Measurements from ENCODE around the gene ZNF205.
A peak's percentile ranks its signal among the peaks of the same experiment; 100 is the strongest.
"Not testable (repeated sequence)": the region's sequence is repeated elsewhere in the genome, so short reads cannot be mapped to it uniquely, and the experiment has no call there.

The ZNF205 gene

DNA sequence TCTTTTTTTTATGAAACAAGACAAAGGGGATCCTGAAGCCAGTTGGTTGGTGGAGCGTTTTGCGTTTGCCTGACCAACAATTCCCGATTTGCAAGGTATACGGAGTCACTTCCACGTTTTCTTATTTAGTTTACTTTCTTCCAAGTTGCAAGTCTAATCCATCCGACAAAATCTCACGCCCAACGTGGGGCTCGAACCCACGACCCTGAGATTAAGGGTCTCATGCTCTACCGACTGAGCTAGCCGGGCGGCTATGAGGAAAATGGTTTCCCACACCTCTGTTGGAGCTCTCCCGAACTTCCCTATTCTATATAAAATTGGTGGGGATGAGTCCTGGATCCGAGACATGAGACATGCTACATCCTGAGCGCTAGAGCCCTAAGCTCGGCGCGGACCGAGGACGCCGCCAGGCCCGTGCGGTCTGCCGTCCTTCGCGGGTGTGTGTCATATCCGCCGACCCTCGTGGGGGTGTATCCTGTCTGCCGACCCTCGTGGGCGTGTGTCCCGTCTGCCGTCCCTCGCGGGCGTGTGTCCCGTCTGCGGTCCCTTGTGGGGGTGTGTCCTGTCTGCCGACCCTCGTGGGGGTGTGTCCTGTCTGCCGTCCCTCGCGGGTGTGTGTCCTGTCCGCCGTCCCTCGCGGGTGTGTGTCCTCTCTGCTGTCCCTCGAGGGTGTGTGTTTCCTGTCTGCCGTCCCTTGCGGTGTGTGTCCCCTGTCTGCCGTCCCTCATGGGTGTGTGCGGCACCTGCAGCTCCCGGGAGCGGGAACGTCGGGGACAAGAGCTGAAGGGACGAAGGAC, 45.0 kb downstream of the ZNF205 start:
- Mint-ChIP-seq H3K4me1 (peaks cover 29% of the 10 kb centered on the region), H3K4me3 (peak overlapping the region; percentile 90), H3K9me3 (peaks cover 6% of the 10 kb centered on the region), H3K27ac (peak overlapping the region; percentile 83), H3K36me3 (no peaks in the 10 kb centered on the region), H3K27me3 (peaks cover 1% of the 10 kb centered on the region)
- ATAC-seq: peak; percentile 4

DNA sequence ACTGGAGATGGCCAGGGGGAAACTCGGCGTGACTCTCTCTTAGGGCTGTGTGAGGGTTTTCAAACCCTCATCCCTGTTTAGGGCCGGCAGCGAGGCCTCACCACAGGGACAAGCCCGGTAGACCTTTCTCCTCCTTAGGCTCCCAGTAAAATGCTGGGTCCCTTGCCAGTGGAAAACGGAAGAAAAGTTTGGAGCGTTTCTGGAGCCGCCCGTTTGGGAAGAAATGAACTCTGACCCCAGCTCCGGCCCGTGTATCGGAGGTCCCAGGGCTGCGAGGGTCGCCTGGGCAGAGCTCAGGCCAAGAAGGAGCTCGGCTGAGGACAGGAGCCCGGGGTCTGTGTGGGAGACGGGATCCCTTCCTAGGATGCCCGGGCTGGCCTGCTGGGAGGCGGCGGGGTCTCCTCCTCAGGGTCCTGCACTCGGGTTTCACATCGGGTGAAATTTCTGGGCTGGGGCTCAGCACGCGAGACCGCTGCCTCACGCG, 45.7 kb downstream of the ZNF205 start:
- no peak for ATAC-seq
- H3K4me3 Mint-ChIP-seq: peak overlapping the region; percentile 90
- H3K4me1 Mint-ChIP-seq: peaks cover 24% of the 10 kb centered on the region
- peaks cover 8% of the 10 kb centered on the region for H3K27me3 Mint-ChIP-seq
- H3K27ac Mint-ChIP-seq: peak overlapping the region; percentile 83
- peaks cover 6% of the 10 kb centered on the region for H3K9me3 Mint-ChIP-seq
- no peaks in the 10 kb centered on the region for H3K36me3 Mint-ChIP-seq

DNA sequence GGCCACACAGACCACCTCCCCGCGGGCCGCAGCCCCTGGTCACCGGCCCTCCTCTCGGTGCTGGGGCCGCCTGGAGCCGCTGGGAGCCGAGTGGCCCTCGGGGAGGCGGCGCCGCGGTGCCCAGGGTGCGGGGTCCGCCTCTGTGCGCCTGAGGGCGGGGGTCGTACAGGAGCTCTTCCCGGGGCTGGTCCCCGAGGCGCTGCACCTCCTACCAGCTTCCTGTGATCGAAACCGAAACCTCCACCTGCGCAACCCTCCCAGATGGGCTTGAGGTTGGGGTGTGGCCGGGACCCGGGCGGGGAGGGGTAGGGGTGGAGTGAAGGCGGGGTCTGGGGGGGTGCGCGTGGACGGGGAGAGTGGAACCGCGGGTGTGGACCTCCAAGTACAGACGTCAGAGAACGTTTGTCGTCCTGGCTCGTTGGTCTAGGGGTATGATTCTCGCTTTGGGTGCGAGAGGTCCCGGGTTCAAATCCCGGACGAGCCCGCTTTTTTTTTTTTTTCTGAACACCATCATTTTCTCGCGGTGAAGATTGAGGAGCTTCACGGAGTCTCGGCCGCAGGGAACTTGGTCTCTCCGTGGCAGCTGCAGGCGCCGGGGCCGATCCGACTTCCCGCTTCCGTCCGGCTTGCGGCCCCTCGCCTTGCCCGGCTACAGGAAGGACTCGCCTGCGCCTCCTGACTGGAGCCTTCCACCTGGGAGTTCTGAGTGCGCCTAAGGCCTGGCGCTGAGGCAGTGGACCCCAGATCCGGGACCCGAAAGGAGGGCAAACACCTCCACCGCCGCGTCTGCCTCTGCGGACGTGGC, 46.3 kb downstream of the ZNF205 start:
- Mint-ChIP-seq H3K27me3 (peaks cover 11% of the 10 kb centered on the region), H3K27ac (peak overlapping the region; percentile 83), H3K36me3 (no peaks in the 10 kb centered on the region), H3K9me3 (peaks cover 6% of the 10 kb centered on the region), H3K4me3 (peak overlapping the region; percentile 90), H3K4me1 (peaks cover 24% of the 10 kb centered on the region)
- ATAC-seq: peak; percentile 92

GRCh38 chr16:3161235-3162018, 49.0 kb downstream of the ZNF205 start:
- Mint-ChIP-seq H3K36me3 (no peaks in the 10 kb centered on the region), H3K4me3 (no peak overlapping the region), H3K27me3 (peaks cover 18% of the 10 kb centered on the region), H3K9me3 (no peaks in the 10 kb centered on the region), H3K27ac (no peak overlapping the region), H3K4me1 (peaks cover 33% of the 10 kb centered on the region)
- ATAC-seq: no peak

- ATAC-seq: no peak
- Mint-ChIP-seq H3K9me3 (no peaks in the 10 kb centered on the region), H3K4me1 (peaks cover 17% of the 10 kb centered on the region), H3K27me3 (peaks cover 18% of the 10 kb centered on the region), H3K27ac (no peak overlapping the region), H3K36me3 (no peaks in the 10 kb centered on the region), H3K4me3 (no peak overlapping the region)
Observed at GRCh38 chr16:3164121-3164991, 52.0 kb downstream of the ZNF205 start.

GRCh38 chr16:3165111-3165822, 52.9 kb downstream of the ZNF205 start:
- ATAC-seq: no peak

DNA sequence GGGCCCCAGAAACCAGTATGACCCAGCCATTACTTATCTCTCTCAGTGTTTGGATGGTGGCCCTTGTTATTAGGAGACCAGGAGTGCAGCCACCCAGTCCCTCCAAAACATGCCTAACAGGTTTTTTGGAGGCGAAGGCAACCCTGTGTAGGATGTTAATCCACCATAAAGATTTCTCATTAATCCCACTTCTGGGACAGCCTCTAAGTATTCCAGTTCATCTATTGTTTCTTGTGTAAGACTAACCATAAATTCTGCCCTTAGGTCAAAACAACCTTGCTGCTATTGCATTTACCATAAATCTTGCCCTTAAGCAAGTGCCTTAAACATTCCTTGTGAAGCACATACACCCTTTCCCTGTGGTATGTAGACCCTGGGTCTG, 54.1 kb downstream of the ZNF205 start:
- H3K4me3 Mint-ChIP-seq: no peak overlapping the region
- peaks cover 39% of the 10 kb centered on the region for H3K27me3 Mint-ChIP-seq
- no peaks in the 10 kb centered on the region for H3K36me3 Mint-ChIP-seq

More at GRCh38 chr16:3165111-3165822, 52.9 kb downstream of the ZNF205 start:
- H3K36me3 Mint-ChIP-seq: no peaks in the 10 kb centered on the region
- H3K4me1 Mint-ChIP-seq: peaks cover 9% of the 10 kb centered on the region
- H3K9me3 Mint-ChIP-seq: no peaks in the 10 kb centered on the region
- peak overlapping the region; percentile 73 for H3K27ac Mint-ChIP-seq
- peak overlapping the region; percentile 54 for H3K4me3 Mint-ChIP-seq
- H3K27me3 Mint-ChIP-seq: peaks cover 26% of the 10 kb centered on the region

GRCh38 chr16:3168729-3169128, 56.3 kb downstream of the ZNF205 start:
- H3K4me3 Mint-ChIP-seq, H3K36me3 Mint-ChIP-seq, ATAC-seq, H3K9me3 Mint-ChIP-seq, H3K27ac Mint-ChIP-seq: not testable (repeated sequence)
- H3K27me3 Mint-ChIP-seq: peaks cover 43% of the 10 kb centered on the region
- peaks cover 32% of the 10 kb centered on the region for H3K4me1 Mint-ChIP-seq

More for the DNA sequence above, 54.1 kb downstream of the ZNF205 start:
- ATAC-seq: no peak
- no peaks in the 10 kb centered on the region for H3K9me3 Mint-ChIP-seq
- H3K27ac Mint-ChIP-seq: no peak overlapping the region
- peaks cover 21% of the 10 kb centered on the region for H3K4me1 Mint-ChIP-seq
